Measurements from ENCODE around the gene GRID2. TPM values are rescaled to one million over a fixed set of nuclear protein-coding genes. Genes with fewer than 3 reads are reported as not detected.

The GRID2 gene
- total RNA-seq, 3 donors from 2014 or later, result under 0.01 TPM

DNA sequence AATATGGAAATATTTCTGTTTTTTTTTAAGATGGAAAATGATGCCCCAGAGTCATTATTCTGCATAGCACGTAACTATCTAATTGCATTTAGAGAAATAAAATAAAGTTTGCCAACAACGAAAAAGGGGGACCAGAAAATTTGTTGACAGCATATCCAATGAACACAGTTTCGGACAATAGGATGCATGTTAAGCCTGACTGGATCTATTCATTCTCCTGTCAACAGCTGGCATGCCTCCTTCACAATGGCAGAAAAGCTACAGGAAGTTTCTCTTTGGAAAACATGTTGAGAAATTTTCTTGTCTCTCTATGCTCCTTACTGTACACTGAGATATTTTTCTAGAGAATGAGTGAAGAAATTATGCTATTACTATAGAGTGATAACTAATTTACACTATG, 262.5 kb downstream of the GRID2 start:
- no peaks in the 10 kb centered on the region for H3K4me1 ChIP-seq
- no peaks in the 10 kb centered on the region for H3K27me3 ChIP-seq
- no peak overlapping the region for H3K4me3 ChIP-seq
- H3K27ac ChIP-seq, result no peak overlapping the region
- TF ChIP-seq CTCF (IDR thresholded peaks at IDR 0.05), result no peak
- TF ChIP-seq POLR2A (IDR thresholded peaks at IDR 0.05), result no peak
- no peak for TF ChIP-seq POLR2AphosphoS5 (IDR thresholded peaks at IDR 0.05)
- H3K9me3 ChIP-seq, result peaks cover 0 to 15% of the 10 kb centered on the region in 2 donors
- no peaks in the 10 kb centered on the region for H3K36me3 ChIP-seq
- intact Hi-C loops (cut with DNase I; ENCODE audit: low total_unique reads), result no loop called here
- no peak for DNase-seq (ENCODE audit: low spot score in 2 of 2)

DNA sequence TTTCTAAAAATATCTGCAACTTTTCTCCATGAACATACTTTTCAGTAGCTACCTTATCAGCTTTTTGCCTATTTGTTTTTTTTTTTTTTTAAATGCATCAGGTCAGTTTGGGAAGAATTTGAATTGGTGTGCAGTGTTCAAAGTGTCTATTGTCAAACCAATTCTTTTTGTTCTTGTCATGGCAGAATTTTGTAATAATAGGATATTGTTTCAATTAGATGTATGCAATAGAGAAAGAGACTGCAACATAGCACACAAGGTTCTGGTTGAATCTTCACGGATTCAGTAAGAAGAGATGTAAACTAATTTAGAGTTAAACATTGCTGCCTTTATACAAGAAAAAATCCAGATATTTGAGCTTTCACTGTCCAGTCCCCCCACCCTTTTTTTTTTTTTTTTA, 277.1 kb downstream of the GRID2 start:
- H3K27ac ChIP-seq, result no peak overlapping the region
- no peak overlapping the region for H3K4me3 ChIP-seq
- no peaks in the 10 kb centered on the region for H3K4me1 ChIP-seq
- intact Hi-C loops (cut with DNase I; ENCODE audit: low total_unique reads), result no loop called here
- no peaks in the 10 kb centered on the region for H3K27me3 ChIP-seq
- TF ChIP-seq POLR2A (IDR thresholded peaks at IDR 0.05) (no peak), CTCF (IDR thresholded peaks at IDR 0.05) (no peak), POLR2AphosphoS5 (IDR thresholded peaks at IDR 0.05) (no peak)
- no peaks in the 10 kb centered on the region for H3K36me3 ChIP-seq
- peaks cover 0 to 6% of the 10 kb centered on the region in 2 donors for H3K9me3 ChIP-seq
- DNase-seq (ENCODE audit: low spot score in 2 of 2), result no peak

GRCh38 chr4:92599044-92599443, 295.3 kb downstream of the GRID2 start:
- Histone ChIP-seq H3K36me3 (no peaks in the 10 kb centered on the region), H3K4me1 (no peaks in the 10 kb centered on the region), H3K4me3 (no peak overlapping the region), H3K9me3 (no peaks in the 10 kb centered on the region), H3K27me3 (no peaks in the 10 kb centered on the region), H3K27ac (no peak overlapping the region)
- TF ChIP-seq CTCF (IDR thresholded peaks at IDR 0.05) (no peak), POLR2AphosphoS5 (IDR thresholded peaks at IDR 0.05) (no peak), POLR2A (IDR thresholded peaks at IDR 0.05) (no peak)
- intact Hi-C loops (cut with DNase I; ENCODE audit: low total_unique reads), result no loop called here
- no peak for DNase-seq (ENCODE audit: low spot score in 2 of 2)

GRCh38 chr4:92600638-92601037, 296.9 kb downstream of the GRID2 start:
- DNase-seq (ENCODE audit: low spot score in 2 of 2), result no peak
- intact Hi-C loops (cut with DNase I; ENCODE audit: low total_unique reads), result no loop called here
- TF ChIP-seq POLR2A (IDR thresholded peaks at IDR 0.05) (no peak), POLR2AphosphoS5 (IDR thresholded peaks at IDR 0.05) (no peak), CTCF (IDR thresholded peaks at IDR 0.05) (no peak)
- Histone ChIP-seq H3K36me3 (no peaks in the 10 kb centered on the region), H3K4me1 (no peaks in the 10 kb centered on the region), H3K9me3 (no peaks in the 10 kb centered on the region), H3K4me3 (no peak overlapping the region), H3K27ac (no peak overlapping the region), H3K27me3 (no peaks in the 10 kb centered on the region)

- no peak overlapping the region for H3K27ac ChIP-seq
- H3K4me3 ChIP-seq, result no peak overlapping the region
- H3K9me3 ChIP-seq, result no peaks in the 10 kb centered on the region
- DNase-seq (ENCODE audit: low spot score in 2 of 2), result no peak
- no peaks in the 10 kb centered on the region for H3K4me1 ChIP-seq
- no peaks in the 10 kb centered on the region for H3K36me3 ChIP-seq
- no peak for TF ChIP-seq POLR2AphosphoS5 (IDR thresholded peaks at IDR 0.05)
- no peak for TF ChIP-seq CTCF (IDR thresholded peaks at IDR 0.05)
- TF ChIP-seq POLR2A (IDR thresholded peaks at IDR 0.05), result no peak
- no peaks in the 10 kb centered on the region for H3K27me3 ChIP-seq
- intact Hi-C loops (cut with DNase I; ENCODE audit: low total_unique reads), result no loop called here
Measured at GRCh38 chr4:92606227-92606626, 302.5 kb downstream of the GRID2 start.

All from breast epithelium (tissue), 4 donors.